H9 (cell line): ENCODE results near the gene TMEM82. TPM values are rescaled to one million over a fixed set of nuclear protein-coding genes. Genes with fewer than 3 reads are reported as not detected.

Experiments
- DNase-seq: peaks from one replicate; pipeline ENCODE4 v3.0.0-alpha.2; 2017
- H2AFZ ChIP-seq: one replicate; pipeline ENCODE4 v1.6.1; 2013; ENCODE audit warnings: mild to moderate bottlenecking, low read length, control low read depth, moderate library complexity
- H2AK5ac ChIP-seq: 2 replicates; pipeline ENCODE4 v1.6.1; 2013; ENCODE audit warnings: low read length, control low read depth, mixed read lengths; ENCODE audit not compliant: insufficient read length
- H2BK120ac ChIP-seq: one replicate; pipeline ENCODE4 v1.6.1; 2013; ENCODE audit warnings: low read depth, mild to moderate bottlenecking, low read length, control low read depth, inconsistent platforms; ENCODE audit not compliant: poor library complexity, severe bottlenecking
- H2BK12ac ChIP-seq: 2 replicates; pipeline ENCODE4 v1.6.1; 2013; ENCODE audit warnings: low read length, control low read depth, mixed read lengths, low read depth; ENCODE audit not compliant: insufficient read length
- H2BK15ac ChIP-seq: 2 replicates; pipeline ENCODE4 v1.6.1; 2013; ENCODE audit warnings: low read depth, low read length, control low read depth
- H2BK20ac ChIP-seq: one replicate; pipeline ENCODE4 v1.6.1; 2013; ENCODE audit warnings: low read depth, mild to moderate bottlenecking, low read length, control low read depth, inconsistent platforms; ENCODE audit not compliant: poor library complexity, severe bottlenecking
- H2BK5ac ChIP-seq: 2 replicates; pipeline ENCODE4 v1.6.1; 2013; ENCODE audit warnings: low read length, control low read depth, mixed read lengths; ENCODE audit not compliant: insufficient read length
- H3K14ac ChIP-seq: 2 replicates; pipeline ENCODE4 v1.6.1; 2013; ENCODE audit warnings: low read length, control low read depth; ENCODE audit not compliant: insufficient read depth
- H3K18ac ChIP-seq: 2 replicates; pipeline ENCODE4 v1.6.1; 2013; ENCODE audit warnings: low read depth, mild to moderate bottlenecking, mixed read lengths, low read length, control low read depth; ENCODE audit not compliant: insufficient read length
- H3K23ac ChIP-seq: 2 replicates; pipeline ENCODE4 v1.6.1; 2013; ENCODE audit warnings: low read length, control low read depth, mixed read lengths, low read depth; ENCODE audit not compliant: insufficient read length
- H3K23me2 ChIP-seq: 2 replicates; pipeline ENCODE4 v1.6.1; 2013; ENCODE audit warnings: low read depth, mild to moderate bottlenecking, mixed read lengths, low read length, control low read depth; ENCODE audit not compliant: insufficient read length, poor library complexity, severe bottlenecking
- H3K27ac ChIP-seq: 2 replicates; pipeline ENCODE4 v1.5.1; 2013; ENCODE audit warnings: low read length, control low read depth, mixed read lengths, low read depth; ENCODE audit not compliant: insufficient read length
- H3K27me3 ChIP-seq: 2 replicates; pipeline ENCODE4 v1.6.1; 2013; ENCODE audit warnings: low read length, control low read depth, inconsistent platforms; ENCODE audit not compliant: insufficient read depth
- H3K4ac ChIP-seq: 2 replicates; pipeline ENCODE4 v1.6.1; 2013; ENCODE audit warnings: low read depth, mild to moderate bottlenecking, control low read depth, inconsistent platforms, low read length, moderate library complexity
- H3K4me1 ChIP-seq: 2 replicates; pipeline ENCODE4 v1.6.1; 2013; ENCODE audit warnings: low read length, control low read depth, inconsistent platforms; ENCODE audit not compliant: insufficient read depth
- H3K4me2 ChIP-seq: 2 replicates; pipeline ENCODE4 v1.6.1; 2013; ENCODE audit warnings: low read length, control low read depth, mixed read lengths; ENCODE audit not compliant: insufficient read length, insufficient read depth
- H3K56ac ChIP-seq: 2 replicates; pipeline ENCODE4 v1.6.1; 2013; ENCODE audit warnings: low read depth, mild to moderate bottlenecking, mixed read lengths, low read length, control low read depth; ENCODE audit not compliant: insufficient read length
- H3K79me1 ChIP-seq: 2 replicates; pipeline ENCODE4 v1.6.1; 2013; ENCODE audit warnings: low read depth, mild to moderate bottlenecking, moderate library complexity, low read length, control low read depth, inconsistent platforms; ENCODE audit not compliant: insufficient read depth, poor library complexity, severe bottlenecking
- H3K79me2 ChIP-seq: 2 replicates; pipeline ENCODE4 v1.6.1; 2013; ENCODE audit warnings: low read length, control low read depth, inconsistent platforms; ENCODE audit not compliant: insufficient read depth
- H3K9ac ChIP-seq: 2 replicates; pipeline ENCODE4 v1.6.1; 2013; ENCODE audit warnings: low read length, control low read depth, mixed read lengths; ENCODE audit not compliant: insufficient read length; ENCODE audit errors: extremely low read depth
- H3K9me3 ChIP-seq: one replicate; pipeline ENCODE4 v1.6.1; 2013; ENCODE audit warnings: low read depth, low read length, inconsistent platforms; ENCODE audit not compliant: control insufficient read depth
- H3T11ph ChIP-seq: one replicate; pipeline ENCODE4 v1.6.1; 2013; ENCODE audit warnings: mild to moderate bottlenecking, low read length, control low read depth, inconsistent platforms
- H4K20me1 ChIP-seq: one replicate; pipeline ENCODE4 v1.6.1; 2013; ENCODE audit not compliant: control insufficient read depth, insufficient read length, insufficient read depth
- H4K5ac ChIP-seq: 2 replicates; pipeline ENCODE4 v1.6.1; 2013; ENCODE audit warnings: low read depth, mild to moderate bottlenecking, mixed read lengths, low read length, control low read depth; ENCODE audit not compliant: insufficient read length
- H4K8ac ChIP-seq: replicated peaks from 2 replicates; pipeline ENCODE4 v1.6.1; 2013; ENCODE audit warnings: low read length, control low read depth, mixed read lengths, low read depth; ENCODE audit not compliant: insufficient read length
- H4K91ac ChIP-seq: 2 replicates; pipeline ENCODE4 v1.6.1; 2013; ENCODE audit warnings: low read depth, mild to moderate bottlenecking, moderate library complexity, mixed read lengths, low read length, control low read depth; ENCODE audit not compliant: insufficient read length
- H3K27ac Mint-ChIP-seq, 3 experiments: 2 replicates in 2 of 3; 3 replicates in 1 of 3; pipeline ENCODE4 v1.8.0; 2020 to 2021; ENCODE audit warnings: mixed read lengths in 3 of 3, mild to moderate bottlenecking in 1 of 3, moderate library complexity in 1 of 3
- H3K27me3 Mint-ChIP-seq: 2 replicates; pipeline ENCODE4 v1.8.0; 2021; ENCODE audit warnings: low read depth, mild to moderate bottlenecking, moderate library complexity, mixed read lengths
- H3K36me3 Mint-ChIP-seq, 3 experiments: 2 replicates in 2 of 3; 3 replicates in 1 of 3; pipeline ENCODE4 v1.8.0; 2020 to 2021; ENCODE audit warnings: low read depth in 3 of 3, mixed read lengths in 3 of 3; ENCODE audit not compliant: insufficient read depth in 1 of 3
- H3K4me1 Mint-ChIP-seq, 2 experiments: 2 replicates each; pipeline ENCODE4 v1.8.0; 2020; ENCODE audit warnings: mixed read lengths in 2 of 2
- H3K4me3 Mint-ChIP-seq, 2 experiments: 2 replicates in 1 of 2; 3 replicates in 1 of 2; pipeline ENCODE4 v1.8.0; 2020 to 2021; ENCODE audit warnings: mild to moderate bottlenecking in 2 of 2, mixed read lengths in 2 of 2, moderate library complexity in 1 of 2
- H3K9me3 Mint-ChIP-seq, 2 experiments: 2 replicates in 1 of 2; 3 replicates in 1 of 2; pipeline ENCODE4 v1.8.0; 2020; ENCODE audit warnings: mild to moderate bottlenecking in 2 of 2, mixed read lengths in 2 of 2, moderate library complexity in 1 of 2
- CTCF ChIP-seq: fragments of 200-600 bp; sonication (generic); conservative IDR thresholded peaks from 3 replicates; pipeline ENCODE4 v1.8.0; 2021; ENCODE audit warnings: antibody characterized with exemption, mild to moderate bottlenecking
- WGBS: extraction: QIAGEN DNeasy Blood & Tissue Kit; methylation state at CpG from one replicate; pipeline ENCODE4 v1.1.7; 2013; ENCODE audit warnings: missing lambda C conversion rate, low lambda C conversion rate, mixed read lengths; ENCODE audit not compliant: insufficient read length; ENCODE audit errors: extremely low coverage; 5-methylcytosine and 5-hydroxymethylcytosine counted together
- total RNA-seq: library from RNA; stranded (reverse); gene quantifications from 2 replicates; pipeline ENCODE4 v1.2.1, GENCODE V29; 2021

Gene TMEM82
- total RNA-seq, 1 experiment from 2014 or later = 1.4 TPM

GRCh38 chr1:15756143-15757015, 14.1 kb downstream of the TMEM82 start:
- H2BK20ac ChIP-seq = no peak overlapping the region
- H3K36me3 Mint-ChIP-seq = peaks cover 0 to 3% (median 2%) of the 10 kb centered on the region in 3 experiments; a peak in 4 of 7 replicates
- no peak overlapping the region for H3K9ac ChIP-seq
- no peak overlapping the region for H3K18ac ChIP-seq
- peak overlapping the region; percentile 18 to 50; a peak in 2 of 5 replicates for H3K4me3 Mint-ChIP-seq
- no peak for TF ChIP-seq CTCF
- no peak overlapping the region for H3K27ac ChIP-seq
- no peaks in the 10 kb centered on the region for H3K79me1 ChIP-seq
- H3K56ac ChIP-seq = no peak overlapping the region
- H3T11ph ChIP-seq = no peak overlapping the region
- H3K79me2 ChIP-seq = peaks cover 12% of the 10 kb centered on the region; the same call in 1 of the 2 replicates
- H4K91ac ChIP-seq = no peak overlapping the region
- H2BK5ac ChIP-seq = no peak overlapping the region
- no peak overlapping the region for H2AFZ ChIP-seq
- WGBS = no CpG with 5 or more reads among the region's 21 CpGs
- H2BK120ac ChIP-seq = no peak overlapping the region
- peak; percentile 63 for DNase-seq
- H2AK5ac ChIP-seq = no peak overlapping the region
- H3K9me3 Mint-ChIP-seq = no peaks in the 10 kb centered on the region
- H3K4me2 ChIP-seq = no peak overlapping the region
- H3K23ac ChIP-seq = no peak overlapping the region
- H3K27ac Mint-ChIP-seq = no peak overlapping the region
- no peak overlapping the region for H3K4ac ChIP-seq
- no peak overlapping the region for H3K14ac ChIP-seq
- H3K9me3 ChIP-seq = no peaks in the 10 kb centered on the region
- H4K5ac ChIP-seq = no peak overlapping the region
- no peaks in the 10 kb centered on the region for H4K20me1 ChIP-seq
- H3K27me3 Mint-ChIP-seq = peaks cover 23% of the 10 kb centered on the region
- no peak overlapping the region for H2BK15ac ChIP-seq
- peaks cover 18% of the 10 kb centered on the region; the same call in 1 of the 2 replicates for H3K4me1 ChIP-seq
- peaks cover 33 to 42% of the 10 kb centered on the region in 2 experiments for H3K4me1 Mint-ChIP-seq
- H3K27me3 ChIP-seq = no peaks in the 10 kb centered on the region
- peaks cover 14% of the 10 kb centered on the region for H3K23me2 ChIP-seq
- H2BK12ac ChIP-seq = no peak overlapping the region
- no peak overlapping the region for H4K8ac ChIP-seq
